ENCODE data around the gene LTK.

DNA sequence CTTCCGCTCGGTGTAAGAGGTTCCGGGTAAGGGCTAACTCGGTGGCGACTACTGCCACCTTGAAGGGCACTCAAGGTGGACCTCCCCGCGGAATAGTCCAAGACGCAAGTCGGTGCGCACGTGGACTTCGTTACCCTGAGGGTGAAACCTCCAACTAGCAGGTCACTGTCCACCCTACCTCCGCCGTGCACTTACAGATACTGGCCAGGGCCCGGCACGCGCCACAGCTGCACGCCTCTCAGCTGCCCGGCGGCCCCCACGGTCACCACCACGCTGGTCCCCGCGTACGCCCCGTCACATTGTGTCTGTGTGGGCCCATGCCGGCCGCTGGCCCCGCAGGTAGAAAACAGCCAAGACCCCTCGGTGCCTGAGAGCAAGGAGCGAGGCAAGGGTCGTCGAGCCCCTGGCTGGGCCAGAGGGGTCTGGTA is 1.1 kb downstream of the LTK start:
- TF ChIP-seq, protein P1, sequence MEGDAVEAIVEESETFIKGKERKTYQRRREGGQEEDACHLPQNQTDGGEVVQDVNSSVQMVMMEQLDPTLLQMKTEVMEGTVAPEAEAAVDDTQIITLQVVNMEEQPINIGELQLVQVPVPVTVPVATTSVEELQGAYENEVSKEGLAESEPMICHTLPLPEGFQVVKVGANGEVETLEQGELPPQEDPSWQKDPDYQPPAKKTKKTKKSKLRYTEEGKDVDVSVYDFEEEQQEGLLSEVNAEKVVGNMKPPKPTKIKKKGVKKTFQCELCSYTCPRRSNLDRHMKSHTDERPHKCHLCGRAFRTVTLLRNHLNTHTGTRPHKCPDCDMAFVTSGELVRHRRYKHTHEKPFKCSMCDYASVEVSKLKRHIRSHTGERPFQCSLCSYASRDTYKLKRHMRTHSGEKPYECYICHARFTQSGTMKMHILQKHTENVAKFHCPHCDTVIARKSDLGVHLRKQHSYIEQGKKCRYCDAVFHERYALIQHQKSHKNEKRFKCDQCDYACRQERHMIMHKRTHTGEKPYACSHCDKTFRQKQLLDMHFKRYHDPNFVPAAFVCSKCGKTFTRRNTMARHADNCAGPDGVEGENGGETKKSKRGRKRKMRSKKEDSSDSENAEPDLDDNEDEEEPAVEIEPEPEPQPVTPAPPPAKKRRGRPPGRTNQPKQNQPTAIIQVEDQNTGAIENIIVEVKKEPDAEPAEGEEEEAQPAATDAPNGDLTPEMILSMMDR (IDR thresholded peaks at IDR 0.05; ENCODE audit: low read length), result no peak
- TF ChIP-seq EZH2 (optimal IDR thresholded peaks at IDR 0.05; ENCODE audit: low read depth, low read length), result no peak

Data from MM.1S (cell line).